ENCODE measurements around the gene SOS1. TPM values are rescaled to one million over a fixed set of nuclear protein-coding genes. Genes with fewer than 3 reads are reported as not detected.

SOS1 gene
- total RNA-seq, 1 donor from 2014 or later = 44.0 TPM

DNA sequence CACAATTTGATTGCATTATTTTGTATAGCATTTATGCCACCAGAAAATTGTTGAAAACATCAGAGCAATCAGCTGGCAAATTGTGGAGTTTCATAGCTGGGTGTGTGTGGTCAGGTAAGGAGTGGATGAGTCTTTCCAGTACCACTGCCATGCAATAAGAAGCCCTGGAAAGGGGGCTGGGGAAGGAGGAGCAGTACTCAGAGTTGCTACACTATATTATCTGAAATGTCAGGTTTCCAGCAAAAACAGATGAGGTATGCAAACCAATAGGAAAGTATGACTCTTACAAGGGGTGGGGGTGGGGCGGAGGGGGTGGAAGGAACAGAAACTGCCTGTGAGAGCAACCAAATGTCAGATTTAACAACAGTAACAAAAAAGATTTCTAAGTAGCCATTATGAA is 112.2 kb downstream of the SOS1 start:
- no peaks in the 10 kb centered on the region for H3K27me3 ChIP-seq (ENCODE audit: insufficient read depth, low read length)
- peaks cover 7% of the 10 kb centered on the region for H3K4me1 Mint-ChIP-seq (ENCODE audit: low read depth, unreplicated experiment)
- H3K9me3 ChIP-seq (ENCODE audit: insufficient read depth, low read depth, low read length) = no peaks in the 10 kb centered on the region
- no peak overlapping the region for H3K4me2 ChIP-seq (ENCODE audit: low read length)
- H3K9ac ChIP-seq (ENCODE audit: low read length) = no peak overlapping the region
- no peak overlapping the region for H3K27ac ChIP-seq (ENCODE audit: low read depth, low read length)
- H3K36me3 ChIP-seq (ENCODE audit: insufficient read depth, low read length) = peaks cover 24% of the 10 kb centered on the region
- no peaks in the 10 kb centered on the region for H3K4me1 ChIP-seq (ENCODE audit: insufficient read depth, low read length)
- H2AFZ ChIP-seq (ENCODE audit: low read depth, low read length) = no peak overlapping the region
- no peaks in the 10 kb centered on the region for H4K20me1 ChIP-seq (ENCODE audit: insufficient read depth, low read length)
- H3K4me3 Mint-ChIP-seq (ENCODE audit: unreplicated experiment) = no peak overlapping the region
- peak; percentile 36 for DNase-seq (ENCODE audit: low read depth)
- H3K27me3 Mint-ChIP-seq (ENCODE audit: low read depth, unreplicated experiment) = no peaks in the 10 kb centered on the region
- no peaks in the 10 kb centered on the region for H3K9me3 Mint-ChIP-seq (ENCODE audit: unreplicated experiment)
- peak overlapping the region; percentile 7 for H3K27ac Mint-ChIP-seq (ENCODE audit: unreplicated experiment)
- no peaks in the 10 kb centered on the region for H3K79me2 ChIP-seq (ENCODE audit: insufficient read depth, low read length)
- H3K36me3 Mint-ChIP-seq (ENCODE audit: low read depth, unreplicated experiment) = peaks cover 12% of the 10 kb centered on the region
- H3K4me3 ChIP-seq (ENCODE audit: insufficient read depth, low read depth, low read length) = no peak overlapping the region
- FAIRE-seq = no peak
- TF ChIP-seq EZH2 (IDR thresholded peaks at IDR 0.05; ENCODE audit: insufficient read depth, low read length) = no peak
- TF ChIP-seq, protein P1, sequence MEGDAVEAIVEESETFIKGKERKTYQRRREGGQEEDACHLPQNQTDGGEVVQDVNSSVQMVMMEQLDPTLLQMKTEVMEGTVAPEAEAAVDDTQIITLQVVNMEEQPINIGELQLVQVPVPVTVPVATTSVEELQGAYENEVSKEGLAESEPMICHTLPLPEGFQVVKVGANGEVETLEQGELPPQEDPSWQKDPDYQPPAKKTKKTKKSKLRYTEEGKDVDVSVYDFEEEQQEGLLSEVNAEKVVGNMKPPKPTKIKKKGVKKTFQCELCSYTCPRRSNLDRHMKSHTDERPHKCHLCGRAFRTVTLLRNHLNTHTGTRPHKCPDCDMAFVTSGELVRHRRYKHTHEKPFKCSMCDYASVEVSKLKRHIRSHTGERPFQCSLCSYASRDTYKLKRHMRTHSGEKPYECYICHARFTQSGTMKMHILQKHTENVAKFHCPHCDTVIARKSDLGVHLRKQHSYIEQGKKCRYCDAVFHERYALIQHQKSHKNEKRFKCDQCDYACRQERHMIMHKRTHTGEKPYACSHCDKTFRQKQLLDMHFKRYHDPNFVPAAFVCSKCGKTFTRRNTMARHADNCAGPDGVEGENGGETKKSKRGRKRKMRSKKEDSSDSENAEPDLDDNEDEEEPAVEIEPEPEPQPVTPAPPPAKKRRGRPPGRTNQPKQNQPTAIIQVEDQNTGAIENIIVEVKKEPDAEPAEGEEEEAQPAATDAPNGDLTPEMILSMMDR (IDR thresholded peaks at IDR 0.05; ENCODE audit: insufficient read depth, low read depth, low read length) = no peak

DNA sequence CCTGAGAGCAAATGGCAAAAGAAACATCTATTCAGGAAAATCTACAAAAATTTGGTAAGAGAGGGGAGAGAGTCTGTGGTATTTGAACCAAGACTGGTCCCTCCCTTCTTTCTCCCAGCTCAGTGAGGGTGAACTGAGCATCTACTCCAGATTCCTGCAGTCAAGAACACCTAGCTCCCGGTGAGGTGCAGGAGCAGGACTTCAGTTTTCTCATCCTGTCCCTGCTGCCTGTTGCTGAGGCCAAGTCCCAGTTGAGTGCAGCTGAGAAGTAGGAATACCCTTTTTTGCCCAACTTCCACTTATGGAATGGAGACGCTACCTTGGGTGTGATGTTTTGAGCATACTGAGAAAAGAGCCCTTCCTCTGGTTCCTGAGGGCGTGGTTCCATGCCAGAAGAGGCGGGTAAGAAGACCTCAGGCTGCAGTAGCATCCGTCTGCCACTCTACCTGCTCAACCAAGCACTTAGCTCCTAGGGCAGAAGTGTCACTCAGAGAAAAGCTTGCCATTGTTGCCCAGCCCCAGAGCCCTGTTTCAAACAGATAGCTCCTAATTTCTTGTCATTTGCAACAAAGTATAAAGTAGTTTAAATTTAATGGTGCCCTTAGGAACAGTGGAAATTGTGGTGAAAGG is 112.9 kb downstream of the SOS1 start:
- DNase-seq (ENCODE audit: low read depth) (no peak), FAIRE-seq (no peak)
- peaks cover 7% of the 10 kb centered on the region for H3K4me1 Mint-ChIP-seq (ENCODE audit: low read depth, unreplicated experiment)
- no peak overlapping the region for H3K4me2 ChIP-seq (ENCODE audit: low read length)
- H3K4me1 ChIP-seq (ENCODE audit: insufficient read depth, low read length) = no peaks in the 10 kb centered on the region
- no peak overlapping the region for H2AFZ ChIP-seq (ENCODE audit: low read depth, low read length)
- H3K27me3 Mint-ChIP-seq (ENCODE audit: low read depth, unreplicated experiment) = no peaks in the 10 kb centered on the region
- TF ChIP-seq EZH2 (IDR thresholded peaks at IDR 0.05; ENCODE audit: insufficient read depth, low read length) = no peak
- TF ChIP-seq, protein P1 (IDR thresholded peaks at IDR 0.05; ENCODE audit: insufficient read depth, low read depth, low read length) = no peak
- no peaks in the 10 kb centered on the region for H3K79me2 ChIP-seq (ENCODE audit: insufficient read depth, low read length)
- H3K4me3 Mint-ChIP-seq (ENCODE audit: unreplicated experiment) = no peak overlapping the region
- no peaks in the 10 kb centered on the region for H3K9me3 Mint-ChIP-seq (ENCODE audit: unreplicated experiment)
- H3K27ac Mint-ChIP-seq (ENCODE audit: unreplicated experiment) = peak overlapping the region; percentile 7
- H3K36me3 ChIP-seq (ENCODE audit: insufficient read depth, low read length) = peaks cover 21% of the 10 kb centered on the region
- no peak overlapping the region for H3K4me3 ChIP-seq (ENCODE audit: insufficient read depth, low read depth, low read length)
- no peaks in the 10 kb centered on the region for H4K20me1 ChIP-seq (ENCODE audit: insufficient read depth, low read length)
- no peak overlapping the region for H3K27ac ChIP-seq (ENCODE audit: low read depth, low read length)
- H3K9me3 ChIP-seq (ENCODE audit: insufficient read depth, low read depth, low read length) = no peaks in the 10 kb centered on the region
- no peak overlapping the region for H3K9ac ChIP-seq (ENCODE audit: low read length)
- peaks cover 12% of the 10 kb centered on the region for H3K36me3 Mint-ChIP-seq (ENCODE audit: low read depth, unreplicated experiment)
- no peaks in the 10 kb centered on the region for H3K27me3 ChIP-seq (ENCODE audit: insufficient read depth, low read length)

DNA sequence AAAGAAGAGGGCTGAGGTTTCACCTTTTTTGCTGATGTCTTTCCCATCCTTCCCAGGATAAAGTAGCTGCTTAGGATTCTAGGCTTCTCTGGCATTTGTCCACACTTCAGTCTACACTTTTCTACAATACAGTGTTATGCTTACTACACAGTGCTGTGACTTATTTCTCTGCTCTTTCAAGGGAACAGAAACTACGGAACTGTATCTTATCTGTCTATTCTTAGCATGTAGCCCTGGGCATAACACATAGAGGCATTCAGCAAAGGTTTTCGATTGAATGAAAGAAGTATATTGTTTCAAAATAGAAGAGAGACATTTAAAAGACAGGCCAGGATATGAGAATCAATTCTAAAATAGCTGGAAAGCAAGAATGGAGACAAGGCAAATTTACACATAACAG is 120.3 kb downstream of the SOS1 start:
- H3K27me3 ChIP-seq (ENCODE audit: insufficient read depth, low read length) = no peaks in the 10 kb centered on the region
- no peaks in the 10 kb centered on the region for H3K4me1 ChIP-seq (ENCODE audit: insufficient read depth, low read length)
- no peak overlapping the region for H3K4me3 Mint-ChIP-seq (ENCODE audit: unreplicated experiment)
- no peak overlapping the region for H3K9ac ChIP-seq (ENCODE audit: low read length)
- no peak overlapping the region for H3K4me3 ChIP-seq (ENCODE audit: insufficient read depth, low read depth, low read length)
- H3K79me2 ChIP-seq (ENCODE audit: insufficient read depth, low read length) = no peaks in the 10 kb centered on the region
- peaks cover 17% of the 10 kb centered on the region for H3K36me3 ChIP-seq (ENCODE audit: insufficient read depth, low read length)
- TF ChIP-seq EZH2 (IDR thresholded peaks at IDR 0.05; ENCODE audit: insufficient read depth, low read length) = no peak
- TF ChIP-seq, protein P1 (IDR thresholded peaks at IDR 0.05; ENCODE audit: insufficient read depth, low read depth, low read length) = no peak
- peaks cover 7% of the 10 kb centered on the region for H3K4me1 Mint-ChIP-seq (ENCODE audit: low read depth, unreplicated experiment)
- H3K4me2 ChIP-seq (ENCODE audit: low read length) = no peak overlapping the region
- H3K27ac ChIP-seq (ENCODE audit: low read depth, low read length) = no peak overlapping the region
- H3K27ac Mint-ChIP-seq (ENCODE audit: unreplicated experiment) = no peak overlapping the region
- H2AFZ ChIP-seq (ENCODE audit: low read depth, low read length) = no peak overlapping the region
- H3K9me3 ChIP-seq (ENCODE audit: insufficient read depth, low read depth, low read length) = no peaks in the 10 kb centered on the region
- H3K27me3 Mint-ChIP-seq (ENCODE audit: low read depth, unreplicated experiment) = no peaks in the 10 kb centered on the region
- H4K20me1 ChIP-seq (ENCODE audit: insufficient read depth, low read length) = no peaks in the 10 kb centered on the region
- DNase-seq (ENCODE audit: low read depth) = no peak
- FAIRE-seq = no peak
- H3K9me3 Mint-ChIP-seq (ENCODE audit: unreplicated experiment) = no peaks in the 10 kb centered on the region
- peaks cover 14% of the 10 kb centered on the region for H3K36me3 Mint-ChIP-seq (ENCODE audit: low read depth, unreplicated experiment)
